Measurements from ENCODE around the gene KIF24.
"Not testable (repeated sequence)": the region's sequence is repeated elsewhere in the genome, so short reads cannot be mapped to it uniquely, and the experiment has no call there.

KIF24 gene

GRCh38 chr9:34328500-34328986, 525 bp downstream of the KIF24 start:
- DNase-seq (ENCODE audit: low spot score) = no peak

- no peak for DNase-seq (ENCODE audit: low spot score)
Measured at GRCh38 chr9:34326690-34327089, 2.4 kb downstream of the KIF24 start.

GRCh38 chr9:34322899-34323591, 6.0 kb downstream of the KIF24 start:
- DNase-seq (ENCODE audit: low spot score) = no peak

- no peak for DNase-seq (ENCODE audit: low spot score)
Measured at GRCh38 chr9:34321451-34321850, 7.6 kb downstream of the KIF24 start.

- DNase-seq (ENCODE audit: low spot score) = no peak
Measured at GRCh38 chr9:34318163-34318790, 10.8 kb downstream of the KIF24 start.

- no peak for DNase-seq (ENCODE audit: low spot score)
Measured at GRCh38 chr9:34317436-34317835, 11.6 kb downstream of the KIF24 start.

GRCh38 chr9:34311499-34312185, 17.4 kb downstream of the KIF24 start:
- DNase-seq (ENCODE audit: low spot score) = no peak

- no peak for DNase-seq (ENCODE audit: low spot score)
Measured at GRCh38 chr9:34310215-34310614, 18.9 kb downstream of the KIF24 start.

- not testable (repeated sequence) for DNase-seq (ENCODE audit: low spot score)
Measured at GRCh38 chr9:34308316-34308715, 20.8 kb downstream of the KIF24 start.

- not testable (repeated sequence) for DNase-seq (ENCODE audit: low spot score)
Measured at GRCh38 chr9:34301064-34301463, 28.0 kb downstream of the KIF24 start.

GRCh38 chr9:34292552-34292951, 36.5 kb downstream of the KIF24 start:
- no peak for DNase-seq (ENCODE audit: low spot score)

- no peak for DNase-seq (ENCODE audit: low spot score)
Measured at GRCh38 chr9:34291423-34291822, 37.6 kb downstream of the KIF24 start.

- no peak for DNase-seq (ENCODE audit: low spot score)
Measured at GRCh38 chr9:34291023-34291422, 38.0 kb downstream of the KIF24 start.

- no peak for DNase-seq (ENCODE audit: low spot score)
Measured at GRCh38 chr9:34289159-34289558, 39.9 kb downstream of the KIF24 start.

GRCh38 chr9:34282096-34282495, 47.0 kb downstream of the KIF24 start:
- no peak for DNase-seq (ENCODE audit: low spot score)

- no peak for DNase-seq (ENCODE audit: low spot score)
Measured at GRCh38 chr9:34279411-34279810, 49.7 kb downstream of the KIF24 start.
